GM18868 (cell line): ENCODE results near the gene MT1E.
"Not testable (repeated sequence)": the region's sequence is repeated elsewhere in the genome, so short reads cannot be mapped to it uniquely, and the experiment has no call there.

Experiments used
- ATAC-seq: cut with Tn5 transposase; IDR thresholded peaks from one replicate; pipeline ENCODE4 v1.9.1; 2021; ENCODE audit warnings: mild to moderate bottlenecking, moderate library complexity; ENCODE audit not compliant: unreplicated experiment

MT1E gene

GRCh38 chr16:56643080-56643778 is 17.6 kb downstream of the MT1E start:
- ATAC-seq: peak; percentile 86

- ATAC-seq: no peak
Observed at GRCh38 chr16:56643833-56644232, 18.3 kb downstream of the MT1E start.

GRCh38 chr16:56645311-56645710 is 19.7 kb downstream of the MT1E start:
- ATAC-seq: no peak

GRCh38 chr16:56645838-56646237 is 20.3 kb downstream of the MT1E start:
- ATAC-seq: no peak

- ATAC-seq: no peak
Observed at GRCh38 chr16:56647641-56648431, 22.3 kb downstream of the MT1E start.

- no peak for ATAC-seq
Observed at GRCh38 chr16:56649271-56649670, 23.7 kb downstream of the MT1E start.

- ATAC-seq: no peak
Observed at GRCh38 chr16:56649820-56650219, 24.2 kb downstream of the MT1E start.

GRCh38 chr16:56651586-56651985 is 26.0 kb downstream of the MT1E start, which contains the start of gene MT1B:
TSS of gene MT1B (plus strand) at chr16:56651886. CDS start at chr16:56651954, 68 bp downstream.
- ATAC-seq: no peak

GRCh38 chr16:56652600-56652999 is 27.0 kb downstream of the MT1E start:
- ATAC-seq: no peak

- no peak for ATAC-seq
Observed at GRCh38 chr16:56653218-56653617, 27.6 kb downstream of the MT1E start.

- peak; percentile 57 for ATAC-seq
Observed at GRCh38 chr16:56657555-56658326, 32.2 kb downstream of the MT1E start, which contains the start of gene MT1F. TSS of gene MT1F (plus strand) at chr16:56657959. CDS start at chr16:56658059, 100 bp downstream.

- no peak for ATAC-seq
Observed at GRCh38 chr16:56658327-56658875, 32.8 kb downstream of the MT1E start.

- ATAC-seq: no peak
Observed at GRCh38 chr16:56662357-56663354, 37.1 kb downstream of the MT1E start.

- no peak for ATAC-seq
Observed at GRCh38 chr16:56664506-56664905, 38.9 kb downstream of the MT1E start.

- not testable (repeated sequence) for ATAC-seq
Observed at GRCh38 chr16:56665286-56666261, 40.0 kb downstream of the MT1E start.

- no peak for ATAC-seq
Observed at GRCh38 chr16:56667581-56668571, 42.3 kb downstream of the MT1E start, which contains the start of gene MT1G. TSS of gene MT1G (minus strand) at chr16:56668065. CDS start at chr16:56667993, 72 bp downstream.
